Mesendoderm (in vitro differentiated cells): ENCODE data around the gene CTU1.

ENCODE experiments used
- DNase-seq: peaks from one replicate; pipeline ENCODE4 v3.0.0; 2013
- H2AK5ac ChIP-seq: 2 replicates; pipeline ENCODE4 v1.6.1; 2013; ENCODE audit warnings: low read length, inconsistent platforms
- H2BK120ac ChIP-seq: 2 replicates; pipeline ENCODE4 v1.6.1; 2013; ENCODE audit warnings: low read depth, mild to moderate bottlenecking, low read length, moderate library complexity, mixed read lengths
- H2BK15ac ChIP-seq: replicated peaks from 2 replicates; pipeline ENCODE4 v1.6.1; 2013; ENCODE audit warnings: low read depth, mild to moderate bottlenecking, moderate library complexity
- H2BK5ac ChIP-seq: 2 replicates; pipeline ENCODE4 v1.6.1; 2013; ENCODE audit warnings: low read length, inconsistent platforms
- H3K18ac ChIP-seq: 2 replicates; pipeline ENCODE4 v1.6.1; 2013; ENCODE audit warnings: mild to moderate bottlenecking, low read length, mixed read lengths
- H3K23ac ChIP-seq: one replicate; pipeline ENCODE4 v1.6.1; 2013; ENCODE audit warnings: low read length
- H3K27ac ChIP-seq: 2 replicates; pipeline ENCODE4 v1.5.1; 2013; ENCODE audit warnings: low read depth, mild to moderate bottlenecking, inconsistent platforms, low read length, moderate library complexity
- H3K27me3 ChIP-seq: 2 replicates; pipeline ENCODE4 v1.6.1; 2013; ENCODE audit warnings: low read length, control low read depth, mild to moderate bottlenecking, inconsistent platforms; ENCODE audit not compliant: insufficient read depth, poor library complexity
- H3K36me3 ChIP-seq: 2 replicates; pipeline ENCODE4 v1.6.1; 2013; ENCODE audit warnings: low read length, inconsistent platforms; ENCODE audit not compliant: control insufficient read depth, insufficient read depth
- H3K4ac ChIP-seq: one replicate; pipeline ENCODE4 v1.6.1; 2013; ENCODE audit warnings: low read depth, mild to moderate bottlenecking, low read length, moderate library complexity
- H3K4me1 ChIP-seq: 2 replicates; pipeline ENCODE4 v1.6.1; 2013; ENCODE audit warnings: low read depth, low read length, inconsistent platforms; ENCODE audit not compliant: control insufficient read depth
- H3K4me2 ChIP-seq: 2 replicates; pipeline ENCODE4 v1.6.1; 2013; ENCODE audit warnings: low read length
- H3K4me3 ChIP-seq: 2 replicates; pipeline ENCODE4 v1.5.1; 2013; ENCODE audit warnings: mild to moderate bottlenecking, low read length
- H3K56ac ChIP-seq: one replicate; pipeline ENCODE4 v1.6.1; 2013; ENCODE audit warnings: low read length
- H3K79me1 ChIP-seq: 2 replicates; pipeline ENCODE4 v1.6.1; 2013; ENCODE audit warnings: low read length, inconsistent platforms
- H3K79me2 ChIP-seq: 2 replicates; pipeline ENCODE4 v1.6.1; 2013; ENCODE audit warnings: mild to moderate bottlenecking, low read length; ENCODE audit not compliant: control insufficient read depth, insufficient read depth
- H3K9ac ChIP-seq: 2 replicates; pipeline ENCODE4 v1.6.1; 2013; ENCODE audit warnings: low read length, inconsistent platforms
- H4K5ac ChIP-seq: one replicate; pipeline ENCODE4 v1.6.1; 2013; ENCODE audit warnings: low read length
- H4K8ac ChIP-seq: one replicate; pipeline ENCODE4 v1.6.1; 2013; ENCODE audit warnings: low read depth, mild to moderate bottlenecking, control low read depth, low read length, moderate library complexity
- WGBS: extraction: QIAGEN DNeasy Blood & Tissue Kit; methylation state at CpG from one replicate; pipeline ENCODE4 v1.1.7; 2013; ENCODE audit warnings: low lambda C conversion rate, missing lambda C conversion rate; ENCODE audit not compliant: insufficient coverage; ENCODE audit errors: extremely low coverage; 5-methylcytosine and 5-hydroxymethylcytosine counted together

The CTU1 gene

DNA sequence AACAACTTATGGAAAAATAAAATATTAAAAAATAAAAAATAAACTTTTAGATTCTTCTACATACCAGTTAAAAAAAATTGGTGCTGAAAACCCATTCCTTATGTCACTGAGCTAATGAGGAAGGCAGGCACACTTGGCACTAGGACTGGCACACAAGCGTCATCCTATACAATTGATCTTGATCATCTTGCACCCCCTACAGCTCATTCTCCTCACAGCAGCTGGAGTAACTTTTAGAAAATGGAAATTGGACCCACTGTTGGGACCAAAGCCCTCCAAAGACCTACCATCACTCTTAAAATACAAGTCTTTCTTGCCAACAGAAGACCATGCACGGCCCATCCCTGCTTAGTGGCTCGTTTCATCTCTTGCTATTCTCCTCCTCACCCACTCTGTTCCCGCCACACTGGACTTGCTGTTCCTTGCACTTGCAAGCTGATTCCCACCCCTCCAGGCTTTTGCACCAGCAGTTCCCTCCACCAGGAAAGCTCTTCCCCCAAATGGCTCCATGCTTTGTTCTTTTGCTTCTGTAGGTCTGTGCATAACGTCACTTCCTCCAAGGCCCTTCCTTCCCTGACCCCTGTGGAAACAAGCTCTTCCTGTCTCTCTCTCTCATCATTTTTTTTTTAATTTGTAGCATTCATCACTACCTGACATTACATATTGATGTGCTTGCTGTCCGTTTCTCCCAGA, 11.6 kb downstream of the CTU1 start:
- Histone ChIP-seq H3K27ac (no peak overlapping the region), H3K4ac (no peak overlapping the region), H3K4me3 (no peak overlapping the region), H3K18ac (no peak overlapping the region), H2AK5ac (no peak overlapping the region), H2BK15ac (no peak overlapping the region), H4K5ac (no peak overlapping the region), H2BK120ac (no peak overlapping the region), H3K56ac (no peak overlapping the region), H4K8ac (no peak overlapping the region), H3K23ac (no peak overlapping the region), H2BK5ac (no peak overlapping the region), H3K36me3 (no peaks in the 10 kb centered on the region), H3K79me1 (no peaks in the 10 kb centered on the region), H3K79me2 (no peaks in the 10 kb centered on the region), H3K27me3 (no peaks in the 10 kb centered on the region), H3K9ac (no peak overlapping the region), H3K4me2 (no peak overlapping the region), H3K4me1 (no peaks in the 10 kb centered on the region)
- DNase-seq = peak; percentile 19
- WGBS = no CpG with 5 or more reads among the region's 6 CpGs

DNA sequence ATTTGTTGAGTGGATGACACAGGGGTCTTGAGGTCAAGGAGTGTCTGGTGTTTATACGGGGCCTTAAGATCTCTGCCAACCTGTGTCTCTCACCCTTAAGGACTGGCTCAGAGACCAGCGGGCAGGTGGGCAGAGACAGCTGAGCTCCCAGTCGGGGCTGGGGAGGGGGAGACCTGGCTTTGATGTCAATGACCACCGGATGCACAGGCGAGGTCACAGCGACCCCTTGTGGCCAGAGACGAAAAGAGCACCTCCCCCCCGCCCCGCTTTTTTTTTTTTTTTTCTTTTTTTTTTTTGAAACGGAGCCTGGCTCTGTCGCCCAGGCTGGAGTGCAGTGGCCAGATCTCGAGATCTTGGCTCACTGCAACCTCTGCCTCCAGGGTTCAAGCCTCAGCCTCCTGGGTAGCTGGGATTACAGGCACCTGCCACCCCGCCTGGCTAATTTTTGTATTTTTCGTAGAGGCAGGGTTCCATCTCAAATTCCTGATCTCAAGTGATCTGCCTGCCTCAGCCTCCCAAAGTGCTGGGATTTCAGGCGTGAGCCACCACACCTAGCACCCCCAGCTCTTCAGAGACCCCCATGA, 13.4 kb downstream of the CTU1 start:
- H4K8ac ChIP-seq = no peak overlapping the region
- H3K23ac ChIP-seq = no peak overlapping the region
- no peak overlapping the region for H3K4me3 ChIP-seq
- no peak overlapping the region for H2BK15ac ChIP-seq
- H3K36me3 ChIP-seq = no peaks in the 10 kb centered on the region
- no peak overlapping the region for H3K18ac ChIP-seq
- H3K27me3 ChIP-seq = no peaks in the 10 kb centered on the region
- no peak overlapping the region for H3K4ac ChIP-seq
- no peak overlapping the region for H2AK5ac ChIP-seq
- H3K56ac ChIP-seq = no peak overlapping the region
- H3K79me1 ChIP-seq = no peaks in the 10 kb centered on the region
- no peak overlapping the region for H3K9ac ChIP-seq
- no peak overlapping the region for H2BK120ac ChIP-seq
- H3K4me1 ChIP-seq = no peaks in the 10 kb centered on the region
- H3K4me2 ChIP-seq = no peak overlapping the region
- H3K79me2 ChIP-seq = no peaks in the 10 kb centered on the region
- H3K27ac ChIP-seq = no peak overlapping the region
- no peak overlapping the region for H2BK5ac ChIP-seq
- DNase-seq = peak; percentile 60
- no CpG with 5 or more reads among the region's 15 CpGs for WGBS
- no peak overlapping the region for H4K5ac ChIP-seq

DNA sequence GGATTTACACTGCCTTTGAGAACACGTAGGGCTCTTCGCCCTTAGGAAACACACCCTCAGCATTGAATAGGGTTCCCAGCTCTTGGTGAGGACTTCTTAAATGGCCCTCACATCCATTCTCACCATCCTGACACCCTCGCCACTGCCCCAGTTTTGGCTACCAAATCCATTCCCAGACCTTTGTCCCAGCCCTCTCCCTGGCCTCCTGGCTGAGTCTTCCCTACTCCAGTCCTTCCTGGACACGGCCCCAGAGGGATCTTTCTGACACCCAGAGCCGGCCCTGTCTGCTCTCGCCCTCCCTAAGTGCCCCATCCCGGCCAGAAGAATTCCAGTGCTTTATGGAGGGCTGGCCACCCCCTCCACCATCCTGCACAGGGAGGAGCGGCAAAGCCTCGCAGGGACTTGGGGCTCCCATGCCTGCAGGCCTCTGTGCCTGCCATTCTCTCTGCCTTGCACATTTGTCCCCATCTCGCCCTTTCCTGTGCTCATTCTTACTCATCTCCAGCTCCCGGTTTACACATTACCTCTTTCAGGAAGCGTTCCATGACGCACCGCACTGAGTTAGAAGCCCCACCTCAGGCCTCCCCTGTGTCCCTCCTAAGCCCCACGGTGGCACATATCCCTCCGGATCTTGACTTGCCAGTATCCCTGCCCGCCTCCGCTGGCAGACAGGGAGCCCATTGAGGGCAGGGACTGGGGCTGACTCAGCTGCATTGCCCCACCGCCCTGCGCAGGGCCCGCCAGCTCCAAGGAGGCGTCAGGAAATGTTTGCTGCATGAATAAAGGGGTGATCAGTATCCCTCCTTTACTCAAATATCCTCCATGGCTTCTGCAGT, 14.5 kb downstream of the CTU1 start:
- H2BK120ac ChIP-seq = no peak overlapping the region
- no peak for DNase-seq
- no peaks in the 10 kb centered on the region for H3K79me2 ChIP-seq
- no peak overlapping the region for H3K9ac ChIP-seq
- H3K56ac ChIP-seq = no peak overlapping the region
- no peak overlapping the region for H3K18ac ChIP-seq
- no peak overlapping the region for H3K4me2 ChIP-seq
- H4K8ac ChIP-seq = no peak overlapping the region
- no peaks in the 10 kb centered on the region for H3K36me3 ChIP-seq
- H3K79me1 ChIP-seq = no peaks in the 10 kb centered on the region
- no CpG with 5 or more reads among the region's 22 CpGs for WGBS
- H3K4me1 ChIP-seq = no peaks in the 10 kb centered on the region
- no peak overlapping the region for H3K4ac ChIP-seq
- no peak overlapping the region for H2BK5ac ChIP-seq
- H2BK15ac ChIP-seq = no peak overlapping the region
- no peak overlapping the region for H2AK5ac ChIP-seq
- no peak overlapping the region for H3K27ac ChIP-seq
- H3K27me3 ChIP-seq = no peaks in the 10 kb centered on the region
- no peak overlapping the region for H4K5ac ChIP-seq
- no peak overlapping the region for H3K4me3 ChIP-seq
- H3K23ac ChIP-seq = no peak overlapping the region

DNA sequence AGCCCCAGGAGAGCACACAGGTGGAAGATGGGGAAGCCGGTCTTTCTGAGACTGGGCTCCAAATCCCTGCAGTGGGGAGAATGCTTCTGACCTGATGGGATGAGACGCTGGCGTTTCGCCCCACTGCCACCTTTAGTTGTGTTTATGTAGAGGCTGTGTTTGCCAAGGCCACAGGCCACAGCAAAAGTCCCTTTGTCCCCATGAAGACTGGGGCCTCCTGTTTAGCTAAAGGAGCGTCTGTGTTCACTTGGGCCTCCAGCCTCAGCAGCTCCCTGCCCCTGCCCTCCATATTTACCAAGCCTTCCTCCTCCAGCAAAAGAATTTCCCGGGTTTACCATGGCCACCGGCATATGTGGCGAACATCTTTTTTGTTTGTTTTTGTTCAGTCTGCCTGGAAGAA, 15.1 kb downstream of the CTU1 start:
- Histone ChIP-seq H3K27ac (no peak overlapping the region), H4K5ac (no peak overlapping the region), H3K9ac (no peak overlapping the region), H3K23ac (no peak overlapping the region), H3K4me1 (no peaks in the 10 kb centered on the region), H3K36me3 (no peaks in the 10 kb centered on the region), H3K4me2 (no peak overlapping the region), H3K18ac (no peak overlapping the region), H3K56ac (no peak overlapping the region), H3K4me3 (no peak overlapping the region), H3K79me1 (no peaks in the 10 kb centered on the region), H3K79me2 (no peaks in the 10 kb centered on the region), H3K27me3 (no peaks in the 10 kb centered on the region), H3K4ac (no peak overlapping the region), H2BK5ac (no peak overlapping the region), H2BK120ac (no peak overlapping the region), H2BK15ac (no peak overlapping the region), H4K8ac (no peak overlapping the region), H2AK5ac (no peak overlapping the region)
- DNase-seq = no peak
- no CpG with 5 or more reads among the region's 8 CpGs for WGBS

- no peak overlapping the region for H3K4me3 ChIP-seq
- no peak overlapping the region for H2BK120ac ChIP-seq
- no peak overlapping the region for H2BK15ac ChIP-seq
- no peaks in the 10 kb centered on the region for H3K79me2 ChIP-seq
- H4K5ac ChIP-seq = no peak overlapping the region
- no peak overlapping the region for H3K4ac ChIP-seq
- no peaks in the 10 kb centered on the region for H3K79me1 ChIP-seq
- H3K4me1 ChIP-seq = no peaks in the 10 kb centered on the region
- H3K36me3 ChIP-seq = no peaks in the 10 kb centered on the region
- no peak overlapping the region for H3K56ac ChIP-seq
- no peak overlapping the region for H3K23ac ChIP-seq
- no peaks in the 10 kb centered on the region for H3K27me3 ChIP-seq
- H3K9ac ChIP-seq = no peak overlapping the region
- no CpG with 5 or more reads among the region's 16 CpGs for WGBS
- no peak overlapping the region for H4K8ac ChIP-seq
- DNase-seq = no peak
- no peak overlapping the region for H2AK5ac ChIP-seq
- H3K27ac ChIP-seq = no peak overlapping the region
- H3K18ac ChIP-seq = no peak overlapping the region
- no peak overlapping the region for H3K4me2 ChIP-seq
- H2BK5ac ChIP-seq = no peak overlapping the region
Measured at GRCh38 chr19:51091895-51092873, 16.0 kb downstream of the CTU1 start.
